Measurements from ENCODE around the gene TNFRSF4.

GRCh38 chr1:1177452-1178206 is 36.3 kb downstream of the TNFRSF4 start:
- no peak for TF ChIP-seq POLR2AphosphoS5 (IDR thresholded peaks at IDR 0.05; ENCODE audit: borderline replicate concordance, low read depth, low read length)
- TF ChIP-seq EZH2 (IDR thresholded peaks at IDR 0.05) = no peak

Data from SK-N-MC (cell line).